Left ventricle myocardium inferior (tissue), 1 donor: ENCODE data around the gene CSNK2A2. TPM values are rescaled to one million over a fixed set of nuclear protein-coding genes. Genes with fewer than 3 reads are reported as not detected.

Source experiments
- DNase-seq: peaks from one replicate; pipeline ENCODE4 v3.0.0-alpha.2; 2020
- H3K27ac ChIP-seq: fragments of 200-600 bp; replicated peaks from 2 replicates; pipeline ENCODE4 v1.8.0; 2021
- H3K27me3 ChIP-seq: fragments of 200-600 bp; 2 replicates; pipeline ENCODE4 v1.8.0; 2021; ENCODE audit warnings: low read depth
- H3K36me3 ChIP-seq: fragments of 200-600 bp; 2 replicates; pipeline ENCODE4 v1.8.0; 2021
- H3K4me1 ChIP-seq: fragments of 200-600 bp; 2 replicates; pipeline ENCODE4 v1.8.0; 2021
- H3K4me3 ChIP-seq: fragments of 200-600 bp; 2 replicates; pipeline ENCODE4 v1.8.0; 2021; ENCODE audit warnings: mild to moderate bottlenecking, moderate library complexity
- H3K9me3 ChIP-seq: fragments of 200-600 bp; replicated peaks from 2 replicates; pipeline ENCODE4 v1.8.0; 2021
- intact Hi-C: fragments of 100-400 bp; cut with micrococcal nuclease; formaldehyde crosslinking; loops from one replicate; pipeline ENCODE4 v1.11.0; 2022
- total RNA-seq: library from RNA; stranded (reverse); fragmentation: NEBNext Ultra II Directional; extraction: Animal tissue kit (Norgen Biotek cat#: 25700); gene quantifications from one replicate; pipeline ENCODE4 v1.2.1, GENCODE V29; 2021
- TF ChIP-seq, protein P1 (sequence below): fragments of 200-600 bp; IDR thresholded peaks from 2 replicates; pipeline ENCODE4 v1.8.0; 2021; ENCODE audit warnings: antibody characterized with exemption, mild to moderate bottlenecking, borderline replicate concordance
- donor health status: DM: no; HTN: yes; CAD: no; lungs with severe emphysema.

Gene CSNK2A2
- total RNA-seq, 1 donor from 2014 or later = 31.5 TPM

DNA sequence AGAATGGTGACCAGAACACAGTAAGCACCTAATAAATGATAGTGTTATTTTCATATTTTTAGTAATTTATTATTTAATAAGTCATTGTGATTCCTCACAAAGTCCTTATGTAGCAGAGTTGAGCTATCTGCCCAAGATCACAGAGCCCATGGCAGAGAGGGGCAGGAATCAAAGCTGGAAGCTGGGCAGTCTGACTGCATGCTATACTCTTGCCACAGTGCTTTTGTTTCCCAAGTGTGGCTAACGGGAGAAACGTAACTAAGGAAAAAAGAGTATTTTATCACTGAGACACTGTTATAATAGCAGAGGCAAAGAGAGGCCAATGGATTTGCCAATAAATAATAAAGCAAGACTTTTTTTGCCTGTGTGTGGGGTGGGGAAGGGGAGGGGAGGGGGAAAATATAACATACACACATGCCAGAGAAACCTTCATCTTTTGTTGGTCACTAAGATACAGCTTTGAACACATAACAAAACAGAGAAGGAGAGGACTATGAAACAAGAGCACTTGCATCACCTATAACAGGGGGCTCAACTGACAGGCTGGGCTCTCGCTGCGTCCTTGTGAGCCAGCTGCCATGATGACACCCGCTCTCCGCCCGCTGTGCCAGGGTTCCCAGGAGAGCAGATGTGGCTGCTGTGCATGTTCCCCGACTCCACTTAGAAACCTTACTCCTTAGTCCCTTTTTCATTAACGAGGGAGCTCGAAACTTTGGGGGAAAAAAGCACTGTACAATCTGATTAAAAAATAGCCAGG, 10.1 kb downstream of the CSNK2A2 start:
- H3K27me3 ChIP-seq = no peaks in the 10 kb centered on the region
- H3K4me3 ChIP-seq = no peak overlapping the region
- peak overlapping the region; percentile 42 for H3K27ac ChIP-seq
- H3K36me3 ChIP-seq = peaks cover 85% of the 10 kb centered on the region
- H3K4me1 ChIP-seq = peaks cover 29% of the 10 kb centered on the region
- DNase-seq = no peak
- TF ChIP-seq, protein P1, sequence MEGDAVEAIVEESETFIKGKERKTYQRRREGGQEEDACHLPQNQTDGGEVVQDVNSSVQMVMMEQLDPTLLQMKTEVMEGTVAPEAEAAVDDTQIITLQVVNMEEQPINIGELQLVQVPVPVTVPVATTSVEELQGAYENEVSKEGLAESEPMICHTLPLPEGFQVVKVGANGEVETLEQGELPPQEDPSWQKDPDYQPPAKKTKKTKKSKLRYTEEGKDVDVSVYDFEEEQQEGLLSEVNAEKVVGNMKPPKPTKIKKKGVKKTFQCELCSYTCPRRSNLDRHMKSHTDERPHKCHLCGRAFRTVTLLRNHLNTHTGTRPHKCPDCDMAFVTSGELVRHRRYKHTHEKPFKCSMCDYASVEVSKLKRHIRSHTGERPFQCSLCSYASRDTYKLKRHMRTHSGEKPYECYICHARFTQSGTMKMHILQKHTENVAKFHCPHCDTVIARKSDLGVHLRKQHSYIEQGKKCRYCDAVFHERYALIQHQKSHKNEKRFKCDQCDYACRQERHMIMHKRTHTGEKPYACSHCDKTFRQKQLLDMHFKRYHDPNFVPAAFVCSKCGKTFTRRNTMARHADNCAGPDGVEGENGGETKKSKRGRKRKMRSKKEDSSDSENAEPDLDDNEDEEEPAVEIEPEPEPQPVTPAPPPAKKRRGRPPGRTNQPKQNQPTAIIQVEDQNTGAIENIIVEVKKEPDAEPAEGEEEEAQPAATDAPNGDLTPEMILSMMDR = no peak
- intact Hi-C loops = no loop called here
- no peaks in the 10 kb centered on the region for H3K9me3 ChIP-seq

DNA sequence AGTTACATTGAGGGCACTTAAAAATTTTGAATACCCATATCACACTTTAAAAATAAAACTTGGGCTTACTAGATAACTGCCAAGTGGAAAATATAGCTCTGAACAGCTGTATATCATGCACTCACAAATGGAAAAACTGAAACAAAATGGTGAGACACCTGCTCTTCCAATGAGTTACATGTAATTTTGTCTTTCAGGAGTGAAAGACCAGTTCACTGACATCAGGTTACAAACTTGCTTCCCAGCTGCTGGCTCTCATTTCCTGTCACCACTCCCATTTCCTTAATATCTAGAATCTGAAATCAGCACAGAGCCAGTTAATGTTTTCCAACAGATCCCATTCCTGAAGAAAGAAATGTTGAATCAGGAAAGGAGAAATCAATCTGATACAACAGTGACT, 10.8 kb downstream of the CSNK2A2 start:
- no peak for DNase-seq
- no peak overlapping the region for H3K4me3 ChIP-seq
- peaks cover 85% of the 10 kb centered on the region for H3K36me3 ChIP-seq
- H3K27ac ChIP-seq = peak overlapping the region; percentile 42
- H3K9me3 ChIP-seq = no peaks in the 10 kb centered on the region
- intact Hi-C loops = no loop called here
- peaks cover 29% of the 10 kb centered on the region for H3K4me1 ChIP-seq
- TF ChIP-seq, protein P1 = no peak
- no peaks in the 10 kb centered on the region for H3K27me3 ChIP-seq

DNA sequence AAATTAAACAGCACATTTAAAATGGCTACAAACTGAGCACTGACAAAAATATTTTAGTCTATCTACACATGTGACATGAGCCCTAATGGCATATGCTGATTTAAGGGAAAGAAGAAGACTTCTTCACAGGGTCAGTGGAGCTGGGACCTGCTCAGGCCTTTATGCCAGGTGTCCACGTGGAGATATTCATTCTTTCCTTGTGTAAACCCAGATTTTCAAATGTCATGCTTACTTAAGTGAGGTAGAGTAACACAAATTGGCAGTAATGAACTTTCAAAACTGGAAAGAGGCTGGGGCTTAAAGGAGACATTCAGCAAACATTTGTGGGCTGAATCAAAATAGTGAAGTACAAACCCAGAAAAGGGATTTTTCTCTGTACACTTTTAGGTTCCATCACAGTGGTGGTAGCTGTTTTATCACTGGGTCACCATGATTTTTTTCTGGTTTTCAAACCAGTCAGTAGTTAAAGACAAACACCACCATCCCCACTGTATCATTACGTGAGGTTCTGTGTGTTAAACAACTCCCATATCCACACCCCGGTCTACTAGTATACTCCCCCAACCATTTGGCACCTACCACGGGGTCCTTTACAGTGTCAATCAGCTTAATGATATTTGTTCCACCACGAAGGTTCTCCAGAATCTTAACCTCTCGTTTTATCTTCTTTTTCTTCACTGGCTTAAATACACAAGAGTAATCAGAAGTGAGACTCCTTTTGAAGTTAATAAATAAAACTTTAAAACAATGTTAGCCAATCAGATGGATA, 11.5 kb downstream of the CSNK2A2 start:
- intact Hi-C loops = no loop called here
- H3K36me3 ChIP-seq = peaks cover 85% of the 10 kb centered on the region
- H3K4me1 ChIP-seq = peaks cover 29% of the 10 kb centered on the region

DNA sequence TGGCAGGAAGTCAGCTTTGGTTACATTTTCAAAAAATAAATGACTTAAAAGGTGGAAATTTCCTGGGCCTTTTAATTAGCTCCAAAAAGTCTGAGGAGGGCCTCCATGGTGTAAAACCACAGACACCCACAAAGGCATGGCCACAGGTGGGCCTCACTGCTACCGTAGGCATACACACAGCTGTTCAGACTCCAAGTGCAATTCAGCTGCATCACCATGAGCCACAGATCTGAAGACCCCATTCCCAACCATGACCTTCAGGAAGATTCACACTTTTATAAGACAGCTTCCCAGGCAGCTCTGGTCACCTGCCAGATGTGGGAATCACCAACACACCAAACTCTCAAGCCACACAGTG, 20.6 kb downstream of the CSNK2A2 start:
- intact Hi-C loops = no loop called here
- Histone ChIP-seq H3K36me3 (peaks cover 50% of the 10 kb centered on the region), H3K9me3 (no peaks in the 10 kb centered on the region), H3K4me1 (peaks cover 16% of the 10 kb centered on the region), H3K27ac (no peak overlapping the region), H3K27me3 (no peaks in the 10 kb centered on the region), H3K4me3 (no peak overlapping the region)
- TF ChIP-seq, protein P1 = no peak
- no peak for DNase-seq

More for the DNA sequence above, 11.5 kb downstream of the CSNK2A2 start:
- DNase-seq = no peak
- H3K27me3 ChIP-seq = no peaks in the 10 kb centered on the region
- no peaks in the 10 kb centered on the region for H3K9me3 ChIP-seq
- no peak overlapping the region for H3K4me3 ChIP-seq
- TF ChIP-seq, protein P1 = no peak
- peak overlapping the region; percentile 42 for H3K27ac ChIP-seq

DNA sequence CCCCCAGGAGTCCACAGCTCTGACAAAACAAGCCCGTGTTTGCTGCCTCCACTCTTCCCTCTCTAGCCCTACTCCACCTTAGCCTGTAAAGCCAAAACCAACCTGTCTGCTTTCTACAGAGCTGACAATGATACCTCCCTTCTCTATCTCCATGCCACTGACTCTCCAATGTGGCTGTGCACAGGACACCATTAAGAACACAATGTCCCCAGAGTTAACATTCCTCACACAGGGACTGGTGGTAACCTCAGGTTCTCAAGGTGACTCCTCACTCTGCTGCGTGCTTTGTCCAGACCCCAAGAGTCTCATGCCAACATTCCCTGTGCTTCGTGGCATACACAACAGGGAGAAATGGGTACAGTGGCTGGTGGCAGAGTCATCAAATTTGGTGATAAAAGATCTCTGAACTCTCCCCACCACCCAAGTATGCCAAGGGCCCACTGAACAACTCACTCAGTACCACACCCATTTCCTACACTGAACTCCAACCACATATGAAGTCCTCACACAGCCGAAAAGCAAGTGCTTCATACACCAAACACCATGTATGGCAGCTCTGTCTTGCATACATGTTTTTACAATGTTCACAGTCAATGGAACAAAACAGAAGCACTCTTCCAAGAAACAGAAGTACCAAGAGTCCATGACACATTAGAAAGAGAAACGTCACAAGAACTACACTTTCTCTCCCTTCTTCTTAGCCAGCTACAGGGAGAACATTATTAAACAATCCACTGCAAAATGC, 21.1 kb downstream of the CSNK2A2 start:
- peaks cover 46% of the 10 kb centered on the region for H3K36me3 ChIP-seq
- intact Hi-C loops = no loop called here

More for the DNA sequence above, 21.1 kb downstream of the CSNK2A2 start:
- DNase-seq = no peak
- peak overlapping the region; percentile 2 for H3K27ac ChIP-seq
- H3K27me3 ChIP-seq = no peaks in the 10 kb centered on the region
- H3K9me3 ChIP-seq = no peaks in the 10 kb centered on the region
- TF ChIP-seq, protein P1 = no peak
- H3K4me1 ChIP-seq = peaks cover 16% of the 10 kb centered on the region
- no peak overlapping the region for H3K4me3 ChIP-seq
